Embryonic facial prominence (tissue), 1 donor: ENCODE data around the gene ARAP1.

Experiments used
- DNase-seq: peaks from one replicate; pipeline ENCODE4 v3.0.0-alpha.2; 2016; ENCODE audit errors: extremely low spot score

ARAP1 gene

DNA sequence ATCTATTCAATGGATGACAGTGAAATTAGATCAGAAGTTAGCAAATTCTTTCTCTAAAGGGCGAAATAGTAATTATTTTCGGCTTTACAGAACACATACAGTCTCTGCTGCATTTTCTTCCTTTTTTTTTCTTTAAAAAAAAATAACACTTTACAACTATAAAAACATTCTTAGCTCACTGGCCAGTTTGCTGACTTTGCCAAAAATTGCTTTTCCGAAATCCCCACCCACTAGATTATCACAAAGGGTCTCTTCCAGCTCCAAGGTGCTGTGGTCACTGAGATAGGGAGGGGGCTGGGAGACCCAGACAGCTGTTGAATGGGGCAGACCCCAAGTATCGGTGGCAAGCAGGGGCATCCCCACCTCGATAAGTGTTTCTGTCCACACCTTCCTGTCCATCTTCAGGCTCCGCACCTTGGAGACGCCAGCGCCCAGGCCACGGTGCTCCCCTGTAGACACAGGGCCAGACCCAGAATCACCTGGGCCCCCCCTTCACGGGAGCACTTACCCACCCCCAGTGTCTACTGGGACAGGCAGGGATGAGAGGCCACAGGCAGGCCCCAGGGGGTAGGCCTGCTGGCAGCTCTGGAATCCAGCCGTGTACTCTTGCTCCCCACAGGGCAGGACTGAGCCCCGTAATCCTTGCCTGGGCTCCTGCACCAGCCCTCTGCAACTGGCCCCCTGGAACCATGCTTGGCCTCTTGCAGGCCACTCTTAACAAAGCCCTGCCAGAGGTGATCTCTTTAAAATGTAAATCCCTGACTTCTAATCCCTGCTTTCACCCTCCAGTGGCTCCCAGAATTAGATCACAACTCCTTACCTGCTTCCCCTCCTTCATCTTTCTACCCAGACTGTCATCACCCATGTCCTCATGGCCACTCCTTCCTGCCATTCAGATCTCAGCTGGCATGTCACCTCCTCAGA, 46.5 kb downstream of the ARAP1 start:
- no peak for DNase-seq

- DNase-seq: no peak
These were observed 47.4 kb downstream of the ARAP1 start for GRCh38 chr11:72704783-72705265.

DNA sequence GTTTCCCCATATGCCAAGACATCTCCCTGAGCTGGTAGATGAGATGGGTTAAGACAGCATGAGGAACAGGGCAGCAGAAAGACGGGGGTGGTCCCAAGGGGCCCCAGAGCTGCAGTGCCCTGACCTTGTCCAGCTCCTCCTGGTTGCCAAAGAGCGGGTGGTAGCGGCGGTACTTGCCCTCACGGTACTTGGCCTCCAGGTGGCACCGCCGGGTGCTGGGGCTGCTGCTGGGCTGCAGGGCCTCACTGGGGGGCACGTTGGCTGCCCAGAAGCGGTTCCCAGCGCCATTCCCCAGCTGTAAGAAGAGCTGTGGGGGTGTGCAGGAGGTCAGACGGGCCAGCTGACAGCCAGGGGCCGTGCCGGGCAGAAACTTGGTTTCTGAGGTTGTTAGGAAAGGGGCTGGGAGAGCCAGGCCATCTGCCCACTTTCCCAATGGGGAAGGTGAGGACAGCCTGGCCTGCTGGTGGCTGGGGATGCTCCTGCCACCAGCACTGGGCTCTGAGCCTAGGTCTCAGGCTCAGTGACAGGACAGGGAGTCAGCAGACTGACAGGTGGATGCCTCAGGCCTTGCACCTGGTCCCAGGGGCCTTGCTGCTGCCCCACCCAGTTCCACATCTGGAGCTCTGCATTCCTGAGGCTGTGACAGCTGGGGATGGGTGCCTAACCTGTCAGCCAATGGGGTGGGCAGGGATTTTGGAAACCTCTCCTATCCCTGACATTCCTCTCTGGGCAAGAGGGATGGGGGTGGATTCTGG, 48.0 kb downstream of the ARAP1 start:
- DNase-seq: no peak

GRCh38 chr11:72703267-72704008, 48.8 kb downstream of the ARAP1 start:
- DNase-seq: no peak

GRCh38 chr11:72702577-72703241, 49.5 kb downstream of the ARAP1 start:
- DNase-seq: no peak

GRCh38 chr11:72702096-72702495, 50.1 kb downstream of the ARAP1 start:
- DNase-seq: no peak

DNA sequence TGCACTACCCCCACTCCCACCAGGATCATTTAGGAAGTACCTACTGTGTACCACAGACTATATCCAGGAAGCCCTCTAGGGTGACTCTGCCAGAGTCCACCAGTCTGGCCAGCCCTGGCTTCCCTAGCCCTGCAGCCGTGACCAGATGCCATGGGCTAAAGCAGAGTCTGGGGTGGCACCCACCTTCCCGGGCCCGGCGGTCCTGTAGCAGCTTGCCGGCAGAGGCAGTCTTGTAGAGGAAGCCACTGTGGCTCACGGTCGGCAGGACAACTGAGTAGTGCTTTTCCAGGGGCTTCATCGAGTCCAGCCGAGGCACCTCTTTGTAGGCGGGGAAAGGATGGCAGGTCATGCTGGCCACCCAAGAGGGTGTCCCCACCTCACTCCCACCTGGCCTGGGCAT, 50.7 kb downstream of the ARAP1 start:
- DNase-seq: no peak

GRCh38 chr11:72700146-72700545, 52.1 kb downstream of the ARAP1 start:
- no peak for DNase-seq

- DNase-seq: no peak
These were observed 54.4 kb downstream of the ARAP1 start for GRCh38 chr11:72697814-72698213.

DNA sequence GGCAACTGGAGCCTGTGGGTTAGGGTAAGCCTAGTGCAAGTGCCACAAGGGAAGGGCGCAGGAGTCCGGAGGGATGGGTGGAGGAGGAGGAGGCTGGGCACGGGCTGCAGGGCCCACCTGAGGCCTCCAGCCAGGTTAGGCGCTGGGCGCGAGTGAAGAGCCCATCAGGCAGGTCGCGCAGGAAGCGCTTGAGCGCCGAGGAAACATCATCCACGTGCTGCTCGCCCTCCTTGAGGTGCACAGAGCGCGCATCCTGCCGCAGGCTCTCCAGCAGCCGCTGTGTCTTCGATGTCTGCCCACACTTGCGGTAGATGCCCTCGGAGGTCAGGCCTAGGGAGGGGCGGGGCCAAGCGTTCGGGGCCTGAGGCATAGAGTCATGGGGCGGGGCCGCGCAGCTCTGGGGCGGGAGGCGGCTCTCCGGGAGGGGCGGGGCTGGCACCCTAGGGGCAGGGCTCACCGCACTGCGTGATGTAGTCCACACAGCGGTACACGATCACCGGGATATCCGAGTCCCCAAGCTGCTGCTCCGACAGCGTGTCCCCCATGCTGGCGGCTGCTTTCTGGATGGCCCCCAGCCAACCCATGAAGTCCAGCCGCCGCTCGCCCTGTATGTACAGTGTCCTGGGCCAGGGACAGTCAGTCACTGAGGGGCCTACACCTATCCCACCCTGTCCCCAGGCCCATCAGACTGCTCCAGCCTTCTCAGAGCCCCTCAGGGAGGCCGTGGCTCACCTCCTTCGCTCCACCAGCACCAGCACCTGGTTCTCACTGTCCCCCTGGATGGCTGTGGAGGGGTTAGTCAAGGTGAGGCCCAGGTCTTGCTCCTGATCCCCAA, 55.1 kb downstream of the ARAP1 start:
- no peak for DNase-seq

- no peak for DNase-seq
These were observed 56.9 kb downstream of the ARAP1 start for GRCh38 chr11:72695354-72695753.

GRCh38 chr11:72693271-72693968, 58.8 kb downstream of the ARAP1 start:
- DNase-seq: no peak

GRCh38 chr11:72692498-72693237, 59.5 kb downstream of the ARAP1 start:
- no peak for DNase-seq

- DNase-seq: no peak
These were observed 62.0 kb downstream of the ARAP1 start for GRCh38 chr11:72690166-72690565.

- no peak for DNase-seq
These were observed 63.3 kb downstream of the ARAP1 start for GRCh38 chr11:72688929-72689328.

GRCh38 chr11:72688486-72688885, 63.7 kb downstream of the ARAP1 start:
- no peak for DNase-seq

DNA sequence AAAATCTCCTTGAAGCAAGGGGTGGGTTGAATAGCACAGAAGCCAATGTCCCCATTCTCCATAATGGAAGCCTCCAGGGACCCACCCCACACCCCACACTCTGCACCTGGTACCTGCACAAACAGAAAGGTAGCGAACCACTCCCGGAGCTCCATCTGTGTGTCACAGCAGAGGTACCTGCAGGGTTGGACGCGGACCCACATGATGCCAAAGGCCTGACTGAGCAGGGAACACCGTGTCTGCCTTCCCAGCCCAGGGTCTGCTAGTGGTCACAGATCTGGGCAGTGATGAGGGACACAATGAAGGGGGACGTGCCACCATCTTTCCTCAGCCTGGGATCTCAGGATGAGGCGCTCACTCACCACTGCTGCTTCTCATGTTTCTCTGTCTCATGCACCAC, 64.9 kb downstream of the ARAP1 start:
- no peak for DNase-seq

DNA sequence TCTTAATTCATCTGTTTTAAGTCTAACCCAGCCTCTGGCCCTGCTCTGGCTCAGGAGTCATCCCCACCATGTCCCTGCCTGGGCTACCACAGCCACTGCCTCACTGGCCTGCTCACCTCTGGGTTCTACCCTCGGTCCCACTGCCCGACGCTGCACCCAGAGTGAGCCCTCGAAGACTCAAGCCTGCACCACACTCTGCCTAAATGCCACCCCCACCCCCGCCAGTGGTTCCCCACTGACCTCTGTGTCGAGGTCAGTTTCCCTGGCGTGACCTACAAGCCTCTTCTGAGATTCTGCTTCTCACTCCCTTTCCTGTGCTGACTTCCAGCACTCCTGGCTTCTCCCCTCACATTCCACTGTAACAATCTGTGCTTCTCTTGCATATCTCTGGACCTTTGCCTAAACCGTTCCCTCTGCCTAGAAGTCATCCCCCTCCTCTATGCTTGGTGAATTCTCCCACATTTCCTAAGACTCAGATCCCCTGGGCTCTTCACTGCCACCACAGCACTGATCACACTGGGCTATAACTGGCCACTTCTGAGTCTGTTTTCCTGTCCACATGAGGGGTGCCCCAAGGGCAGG, 65.5 kb downstream of the ARAP1 start:
- no peak for DNase-seq
